Left lung (tissue), 10 donors: Measurements from ENCODE around the gene GPC5. TPM values are rescaled to one million over a fixed set of nuclear protein-coding genes. Genes with fewer than 3 reads are reported as not detected.

Source experiments
- ATAC-seq: fragments of 200-7000 bp; cut with Tn5 transposase; one replicate; pipeline ENCODE4 v1.9.1; 2020; ENCODE audit warnings: moderate library complexity
- DNase-seq, 4 donors: peaks; one replicate each; pipeline ENCODE4 v3.0.0-alpha.2; 2013 to 2020
- H3K27ac ChIP-seq, 2 donors: fragments of 200-600 bp; sonication (generic) in 1 of 2; one replicate each; pipeline versions ENCODE4 v1.5.0 to v1.8.0; 2020 to 2021
- H3K27me3 ChIP-seq, 2 donors: fragments of 200-600 bp; sonication (generic) in 1 of 2; one replicate each; pipeline versions ENCODE4 v1.5.0 to v1.8.0; 2020 to 2021
- H3K36me3 ChIP-seq, 2 donors: fragments of 200-600 bp; sonication (generic) in 1 of 2; one replicate each; pipeline versions ENCODE4 v1.5.0 to v1.8.0; 2020 to 2021
- H3K4me1 ChIP-seq, 2 donors: fragments of 200-600 bp; one replicate each; pipeline ENCODE4 v1.8.0; 2021
- H3K4me3 ChIP-seq, 2 donors: fragments of 200-600 bp; sonication (generic) in 1 of 2; one replicate each; pipeline versions ENCODE4 v1.5.0 to v1.8.0; 2020 to 2021; ENCODE audit warnings: mild to moderate bottlenecking in 1 of 2
- H3K9me3 ChIP-seq, 2 donors: fragments of 200-600 bp; sonication (generic) in 1 of 2; one replicate each; pipeline versions ENCODE4 v1.5.0 to v1.8.0; 2020 to 2021
- intact Hi-C, 2 donors: fragments of 100-400 bp; cut with DNase I; formaldehyde crosslinking; loops; one replicate each; pipeline versions ENCODE4 v1.11.2 to v1.14.2; 2022
- polyA plus RNA-seq, 6 donors: library from polyadenylated mRNA; unstranded; fragments of 120-200 nt; gene quantifications; one replicate each; pipeline ENCODE4 v1.2.1, GENCODE V29; 2013; ENCODE audit not compliant: insufficient read length in 6 of 6
- total RNA-seq, 2 donors: library from RNA; stranded (reverse); fragmentation: NEBNext Ultra II Directional; extraction: Animal tissue kit (Norgen Biotek cat#: 25700); gene quantifications; one replicate each; pipeline ENCODE4 v1.2.1, GENCODE V29; 2021
- TF ChIP-seq, protein P1 (sequence below), 2 donors: fragments of 200-600 bp; sonication (generic) in 1 of 2; IDR thresholded peaks; one replicate each; pipeline versions ENCODE4 v1.5.0 to v1.8.0; 2021; ENCODE audit warnings: antibody characterized with exemption in 2 of 2
- donor health status: DM: no; HTN: yes; CAD: no.
- donor health status: DM: no; HTN: no; CAD: no.

Gene GPC5
- total and polyA plus RNA-seq, 8 donors: 9.2 to 19.5 (median 11.5) TPM

DNA sequence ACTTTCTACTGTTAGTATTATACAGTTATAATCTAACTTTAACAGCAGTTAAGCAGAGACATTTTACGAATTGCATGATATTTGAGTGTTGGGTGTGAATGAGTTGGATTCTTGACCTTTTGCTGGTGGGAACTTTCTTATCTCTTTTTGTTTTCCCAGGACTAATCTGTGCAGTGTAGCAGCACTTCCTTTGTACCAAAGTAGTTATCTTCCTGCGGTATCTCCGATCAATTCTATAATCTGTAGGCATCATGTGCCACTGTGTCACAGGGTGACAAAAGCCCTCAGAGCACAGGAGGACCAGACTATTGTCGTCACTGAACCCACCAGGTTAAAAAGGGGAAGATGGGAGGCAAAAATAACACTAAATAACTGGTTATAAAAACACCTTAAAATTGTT, 823.5 kb downstream of the GPC5 start:
- H3K27ac ChIP-seq: no peak overlapping the region
- DNase-seq: no peak
- TF ChIP-seq, protein P1, sequence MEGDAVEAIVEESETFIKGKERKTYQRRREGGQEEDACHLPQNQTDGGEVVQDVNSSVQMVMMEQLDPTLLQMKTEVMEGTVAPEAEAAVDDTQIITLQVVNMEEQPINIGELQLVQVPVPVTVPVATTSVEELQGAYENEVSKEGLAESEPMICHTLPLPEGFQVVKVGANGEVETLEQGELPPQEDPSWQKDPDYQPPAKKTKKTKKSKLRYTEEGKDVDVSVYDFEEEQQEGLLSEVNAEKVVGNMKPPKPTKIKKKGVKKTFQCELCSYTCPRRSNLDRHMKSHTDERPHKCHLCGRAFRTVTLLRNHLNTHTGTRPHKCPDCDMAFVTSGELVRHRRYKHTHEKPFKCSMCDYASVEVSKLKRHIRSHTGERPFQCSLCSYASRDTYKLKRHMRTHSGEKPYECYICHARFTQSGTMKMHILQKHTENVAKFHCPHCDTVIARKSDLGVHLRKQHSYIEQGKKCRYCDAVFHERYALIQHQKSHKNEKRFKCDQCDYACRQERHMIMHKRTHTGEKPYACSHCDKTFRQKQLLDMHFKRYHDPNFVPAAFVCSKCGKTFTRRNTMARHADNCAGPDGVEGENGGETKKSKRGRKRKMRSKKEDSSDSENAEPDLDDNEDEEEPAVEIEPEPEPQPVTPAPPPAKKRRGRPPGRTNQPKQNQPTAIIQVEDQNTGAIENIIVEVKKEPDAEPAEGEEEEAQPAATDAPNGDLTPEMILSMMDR (IDR thresholded peaks at IDR 0.05): no peak
- intact Hi-C loops: no loop called here
- H3K4me1 ChIP-seq: no peaks in the 10 kb centered on the region
- no peak overlapping the region for H3K4me3 ChIP-seq
- no peaks in the 10 kb centered on the region for H3K36me3 ChIP-seq
- ATAC-seq: no peak
- no peaks in the 10 kb centered on the region for H3K27me3 ChIP-seq
- no peaks in the 10 kb centered on the region for H3K9me3 ChIP-seq

DNA sequence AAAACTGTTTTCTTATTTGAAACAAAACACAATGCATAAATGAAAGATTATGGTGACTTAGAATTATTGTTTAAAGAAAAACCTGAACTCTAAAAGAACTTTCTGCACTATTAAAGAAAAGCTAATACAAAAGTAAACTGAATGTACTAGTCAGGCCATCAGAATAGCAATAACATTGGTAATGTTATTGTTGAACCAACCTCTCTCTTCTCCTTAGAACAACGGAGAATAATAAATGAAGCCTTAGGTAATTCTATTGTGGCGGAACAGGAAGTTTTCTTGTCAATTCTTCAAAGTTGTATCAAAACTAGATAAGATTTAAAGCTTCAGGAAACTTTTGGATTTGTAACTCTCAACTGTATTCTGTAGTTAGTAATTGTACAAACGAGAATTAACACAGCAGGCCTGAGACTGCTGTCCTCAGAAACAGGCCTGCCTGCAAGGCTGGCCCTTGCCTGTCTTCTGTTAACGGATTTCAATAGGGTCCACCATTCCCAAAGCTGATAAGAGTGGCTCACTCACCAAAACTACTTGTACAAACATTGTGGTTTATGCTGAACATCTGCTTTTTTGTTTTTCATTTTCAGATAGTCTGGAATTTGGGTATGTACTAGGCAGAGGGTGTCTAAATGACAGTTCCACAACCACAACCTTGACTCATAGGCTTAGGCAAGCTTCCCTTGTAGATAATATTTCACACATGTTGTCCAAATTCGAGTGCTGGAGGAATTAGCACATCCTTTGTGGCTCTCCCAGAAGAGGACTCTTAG, 825.8 kb downstream of the GPC5 start:
- H3K4me1 ChIP-seq: no peaks in the 10 kb centered on the region
- no peaks in the 10 kb centered on the region for H3K27me3 ChIP-seq
- H3K9me3 ChIP-seq: no peaks in the 10 kb centered on the region
- peak; percentile 80 for ATAC-seq
- H3K27ac ChIP-seq: no peak overlapping the region
- no peak overlapping the region for H3K4me3 ChIP-seq
- no peak for DNase-seq
- no peaks in the 10 kb centered on the region for H3K36me3 ChIP-seq
- intact Hi-C loops: no loop called here
- TF ChIP-seq, protein P1 (IDR thresholded peaks at IDR 0.05): no peak

DNA sequence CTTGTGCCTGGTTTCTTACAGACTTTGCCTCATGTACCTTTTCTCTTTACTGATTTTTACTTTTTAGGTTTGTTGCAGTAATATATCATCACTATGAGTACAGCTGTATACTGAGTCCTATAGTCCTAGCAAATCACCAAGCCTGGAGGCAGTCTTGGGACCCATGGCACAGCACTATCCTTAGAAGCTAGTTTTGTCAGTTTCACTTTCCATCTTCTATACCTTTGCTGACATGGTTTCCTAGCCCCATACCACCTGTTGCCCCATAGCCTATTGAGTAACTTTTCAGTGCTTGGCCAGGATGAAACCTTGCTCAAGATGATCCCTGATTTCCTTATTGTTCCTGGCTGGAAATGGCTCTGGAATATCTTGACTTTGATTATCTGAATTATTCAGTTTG, 826.4 kb downstream of the GPC5 start:
- Histone ChIP-seq H3K36me3 (no peaks in the 10 kb centered on the region), H3K4me1 (no peaks in the 10 kb centered on the region), H3K9me3 (no peaks in the 10 kb centered on the region), H3K4me3 (no peak overlapping the region), H3K27me3 (no peaks in the 10 kb centered on the region), H3K27ac (no peak overlapping the region)
- TF ChIP-seq, protein P1 (IDR thresholded peaks at IDR 0.05): no peak
- intact Hi-C loops: no loop called here
- ATAC-seq: peak; percentile 26
- no peak for DNase-seq

DNA sequence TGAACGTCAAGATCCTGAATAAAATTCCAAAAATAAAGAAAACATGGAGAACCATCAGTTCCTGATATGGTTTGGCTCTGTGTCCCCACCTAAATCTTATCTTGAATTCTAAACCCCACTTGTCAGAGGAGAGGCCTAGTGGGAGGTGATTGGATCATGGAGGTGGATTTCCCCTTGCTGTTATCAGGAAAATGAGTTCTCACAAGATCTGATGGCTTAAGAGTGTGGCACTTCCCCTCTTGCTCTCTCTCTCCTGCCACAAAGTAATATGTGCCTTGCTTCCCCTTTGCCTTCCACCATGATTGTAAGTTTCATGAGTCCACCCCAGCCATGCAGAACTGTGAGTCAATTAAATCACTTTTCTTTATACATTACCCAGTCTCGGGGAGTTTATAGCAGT, 827.4 kb downstream of the GPC5 start:
- H3K9me3 ChIP-seq: no peaks in the 10 kb centered on the region
- no peak for DNase-seq
- intact Hi-C loops: no loop called here

DNA sequence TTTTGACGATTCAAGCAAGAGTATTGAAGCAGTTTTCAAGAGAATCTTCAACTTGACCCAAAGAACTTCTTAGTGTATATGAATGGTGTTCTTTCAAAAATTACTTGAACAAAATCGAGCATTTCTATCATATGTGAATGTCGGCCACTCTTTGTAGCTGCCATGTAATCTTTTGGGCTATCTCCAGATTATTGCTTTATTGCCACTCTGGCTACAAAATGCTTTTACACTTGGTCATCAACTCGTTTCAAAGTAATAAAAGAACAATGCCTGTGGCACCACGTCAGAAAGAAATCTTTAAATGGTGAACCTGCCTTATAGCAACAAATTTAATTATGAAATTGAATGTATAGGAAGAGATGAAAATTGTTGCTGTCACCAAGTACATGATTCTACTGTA, 834.5 kb downstream of the GPC5 start:
- Histone ChIP-seq H3K27me3 (no peaks in the 10 kb centered on the region), H3K27ac (no peak overlapping the region), H3K4me3 (no peak overlapping the region), H3K4me1 (no peaks in the 10 kb centered on the region), H3K9me3 (peaks cover 0 to 2% of the 10 kb centered on the region in 2 donors), H3K36me3 (no peaks in the 10 kb centered on the region)
- intact Hi-C loops: no loop called here
- TF ChIP-seq, protein P1 (IDR thresholded peaks at IDR 0.05): no peak
- no peak for ATAC-seq
- no peak for DNase-seq

More for the DNA sequence above, 827.4 kb downstream of the GPC5 start:
- Histone ChIP-seq H3K27ac (no peak overlapping the region), H3K4me1 (no peaks in the 10 kb centered on the region), H3K27me3 (no peaks in the 10 kb centered on the region), H3K4me3 (no peak overlapping the region), H3K36me3 (no peaks in the 10 kb centered on the region)
- no peak for ATAC-seq
- TF ChIP-seq, protein P1 (IDR thresholded peaks at IDR 0.05): no peak
